IPS-NIHi7 (cell line): ENCODE results near the gene CCDC8.
"Not testable (repeated sequence)": the region's sequence is repeated elsewhere in the genome, so short reads cannot be mapped to it uniquely, and the experiment has no call there.

Experiments used
- DNase-seq: peaks from one replicate; pipeline ENCODE4 v3.0.0; 2012; ENCODE audit warnings: mixed read lengths; ENCODE audit errors: extremely low spot score

The CCDC8 gene

GRCh38 chr19:46383171-46383815 is 30.1 kb downstream of the CCDC8 start:
- DNase-seq: no peak

- no peak for DNase-seq
Observed at GRCh38 chr19:46381756-46382345, 31.5 kb downstream of the CCDC8 start.

GRCh38 chr19:46381346-46381745 is 32.0 kb downstream of the CCDC8 start:
- no peak for DNase-seq

- no peak for DNase-seq
Observed at GRCh38 chr19:46380690-46381089, 32.7 kb downstream of the CCDC8 start.

- no peak for DNase-seq
Observed at GRCh38 chr19:46378268-46378667, 35.1 kb downstream of the CCDC8 start.

- no peak for DNase-seq
Observed at GRCh38 chr19:46376241-46377153, 36.9 kb downstream of the CCDC8 start.

GRCh38 chr19:46375476-46376067 is 37.8 kb downstream of the CCDC8 start:
- not testable (repeated sequence) for DNase-seq

- no peak for DNase-seq
Observed at GRCh38 chr19:46374536-46375475, 38.6 kb downstream of the CCDC8 start.

- DNase-seq: peak; percentile 78
Observed at GRCh38 chr19:46373491-46374359, 39.6 kb downstream of the CCDC8 start.

GRCh38 chr19:46372901-46373490 is 40.4 kb downstream of the CCDC8 start:
- DNase-seq: peak; percentile 61

GRCh38 chr19:46371371-46371901 is 41.9 kb downstream of the CCDC8 start:
- DNase-seq: no peak

- no peak for DNase-seq
Observed at GRCh38 chr19:46369817-46370216, 43.5 kb downstream of the CCDC8 start.

GRCh38 chr19:46368116-46368515 is 45.2 kb downstream of the CCDC8 start:
- DNase-seq: no peak

- DNase-seq: no peak
Observed at GRCh38 chr19:46367426-46367825, 45.9 kb downstream of the CCDC8 start.

GRCh38 chr19:46366620-46367292 is 46.6 kb downstream of the CCDC8 start:
- DNase-seq: no peak

- DNase-seq: no peak
Observed at GRCh38 chr19:46365561-46365960, 47.8 kb downstream of the CCDC8 start.

- DNase-seq: no peak
Observed at GRCh38 chr19:46364359-46364758, 49.0 kb downstream of the CCDC8 start.

GRCh38 chr19:46361915-46362314 is 51.4 kb downstream of the CCDC8 start:
- no peak for DNase-seq
